SK-N-SH (cell line): Measurements from ENCODE around the gene RPS6KL1. TPM values are rescaled to one million over a fixed set of nuclear protein-coding genes. Genes with fewer than 3 reads are reported as not detected.

Source experiments
- CTCF ChIA-PET: fragments of 300-600, 350-600 bp; formaldehyde crosslinking; extraction: SDS; loops from one replicate; lab custom pipeline; 2021; lab: Yijun Ruan, JAX
- POLR2A ChIA-PET: fragments of 350-600 bp; sonication (Branson Sonifier 250); formaldehyde crosslinking; extraction: SDS; loops from one replicate; lab custom pipeline; 2020; ENCODE audit warnings: antibody characterized with exemption, inconsistent platforms; lab: Yijun Ruan, JAX
- DNase-seq: peaks from one replicate; pipeline ENCODE4 v3.0.0; 2012
- H2AFZ ChIP-seq: fragments of 200-600 bp; sonication (generic); 2 replicates; pipeline ENCODE4 v1.8.1; 2016; ENCODE audit warnings: antibody characterized with exemption, mild to moderate bottlenecking, low read depth
- H3F3A ChIP-seq: fragments of 200-600 bp; sonication (generic); replicated peaks from 2 replicates; pipeline ENCODE3; 2016; ENCODE audit warnings: antibody characterized with exemption, mild to moderate bottlenecking; ENCODE audit not compliant: insufficient read depth
- H3K27ac ChIP-seq, 2 experiments: fragments of 200-500 bp in 1 of 2; fragments of 200-600 bp in 1 of 2; sonication (Bioruptor generic) in 1 of 2; sonication (generic), shearing (Covaris generic) in 1 of 2; 2 replicates each; pipeline versions ENCODE4 v1.5.1 to v1.6.1; 2014 to 2016; ENCODE audit warnings: low read depth in 2 of 2, inconsistent platforms in 1 of 2, low read length in 1 of 2, mild to moderate bottlenecking in 1 of 2, mixed read lengths in 1 of 2
- H3K27me3 ChIP-seq: fragments of 200-600 bp; sonication (generic), shearing (Covaris generic); 2 replicates; pipeline ENCODE4 v1.6.1; 2016; ENCODE audit warnings: mixed run types; ENCODE audit not compliant: insufficient read depth
- H3K36me3 ChIP-seq, 2 experiments: fragments of 200-500 bp in 1 of 2; fragments of 200-600 bp in 1 of 2; sonication (Bioruptor generic) in 1 of 2; sonication (generic) in 1 of 2; replicated peaks in 1 of 2; 2 replicates each; pipeline versions ENCODE3 to v1.5.1; 2014 to 2016; ENCODE audit warnings: low read length in 1 of 2, mild to moderate bottlenecking in 1 of 2; ENCODE audit not compliant: insufficient read depth in 2 of 2, control insufficient read depth in 1 of 2
- H3K4me1 ChIP-seq, 2 experiments: fragments of 200-500 bp in 1 of 2; fragments of 200-600 bp in 1 of 2; sonication (Bioruptor generic) in 1 of 2; sonication (generic), shearing (Covaris generic) in 1 of 2; 2 replicates each; pipeline versions ENCODE4 v1.5.1 to v1.6.1; 2014 to 2016; ENCODE audit warnings: low read depth in 1 of 2, low read length in 1 of 2, mixed run types in 1 of 2; ENCODE audit not compliant: insufficient read depth in 2 of 2, control insufficient read depth in 1 of 2
- H3K4me2 ChIP-seq: fragments of 200-600 bp; sonication (generic), shearing (Covaris generic); 2 replicates; pipeline ENCODE4 v1.6.1; 2017; ENCODE audit warnings: mixed run types
- H3K4me3 ChIP-seq, 2 experiments: fragments of 200-500 bp in 1 of 2; fragments of 200-600 bp in 1 of 2; sonication (Bioruptor generic) in 1 of 2; sonication (generic), shearing (Covaris generic) in 1 of 2; 2 replicates each; pipeline versions ENCODE4 v1.5.1 to v1.8.1; 2014 to 2016; ENCODE audit warnings: low read depth in 2 of 2, inconsistent platforms in 1 of 2, low read length in 1 of 2, mild to moderate bottlenecking in 1 of 2, mixed read lengths in 1 of 2, moderate library complexity in 1 of 2
- H3K79me2 ChIP-seq: fragments of 200-600 bp; sonication (generic); 2 replicates; pipeline ENCODE4 v1.8.1; 2017; ENCODE audit warnings: mild to moderate bottlenecking; ENCODE audit not compliant: insufficient read depth
- H3K9ac ChIP-seq: fragments of 200-600 bp; sonication (generic); 2 replicates; pipeline ENCODE4 v1.6.1; 2017; ENCODE audit warnings: mixed run types
- H3K9me2 ChIP-seq: fragments of 200-600 bp; sonication (generic); 2 replicates; pipeline ENCODE4 v1.6.1; 2017; ENCODE audit warnings: mixed run types
- H3K9me3 ChIP-seq: fragments of 200-600 bp; sonication (generic); 2 replicates; pipeline ENCODE4 v1.6.1; 2017; ENCODE audit warnings: mixed run types, mild to moderate bottlenecking, moderate library complexity
- H4K20me1 ChIP-seq: fragments of 200-600 bp; sonication (generic); 2 replicates; pipeline ENCODE4 v1.6.1; 2017; ENCODE audit warnings: mild to moderate bottlenecking, mixed run types; ENCODE audit not compliant: insufficient read depth
- CHD2 ChIP-seq: fragments of 150-350 bp; IDR thresholded peaks from 2 replicates; pipeline ENCODE4 v1.6.1; 2018; ENCODE audit warnings: low read length; ENCODE audit not compliant: partially characterized antibody
- FOXM1 ChIP-seq: IDR thresholded peaks from 2 replicates; pipeline ENCODE4 v1.4.0; 2012; ENCODE audit warnings: low read depth, mild to moderate bottlenecking
- GABPA ChIP-seq: IDR thresholded peaks from 2 replicates; pipeline ENCODE4 v1.4.0; 2012; ENCODE audit warnings: low read depth, mild to moderate bottlenecking
- GATA2 ChIP-seq: sonication (generic); formaldehyde crosslinking; IDR thresholded peaks from 2 replicates; pipeline ENCODE4 v1.5.0; 2020; ENCODE audit warnings: mild to moderate bottlenecking, missing genetic modification reagents
- JUND ChIP-seq: IDR thresholded peaks from 2 replicates; pipeline ENCODE4 v1.4.0; 2012
- MXI1 ChIP-seq: IDR thresholded peaks from 2 replicates; pipeline ENCODE4 v1.6.1; 2012; ENCODE audit warnings: mild to moderate bottlenecking, low read depth, low read length, improper control_type of control experiment
- NFIC ChIP-seq: IDR thresholded peaks from 2 replicates; pipeline ENCODE4 v1.4.0; 2012; ENCODE audit warnings: borderline replicate concordance
- NRF1 ChIP-seq: IDR thresholded peaks from 2 replicates; pipeline ENCODE4 v1.6.1; 2012; ENCODE audit warnings: low read depth, mild to moderate bottlenecking, low read length
- POLR2AphosphoS5 ChIP-seq: IDR thresholded peaks from 2 replicates; pipeline ENCODE4 v1.6.1; 2012; ENCODE audit warnings: low read depth, low read length
- RAD21 ChIP-seq: IDR thresholded peaks from 2 replicates; pipeline ENCODE4 v1.6.1; 2012; ENCODE audit warnings: mild to moderate bottlenecking, low read length
- RXRA ChIP-seq: IDR thresholded peaks from 2 replicates; pipeline ENCODE4 v1.4.0; 2012; ENCODE audit warnings: low read depth, mild to moderate bottlenecking, borderline replicate concordance
- SIN3A ChIP-seq: IDR thresholded peaks from 2 replicates; pipeline ENCODE4 v1.6.1; 2012; ENCODE audit warnings: low read depth, mild to moderate bottlenecking, low read length, moderate library complexity, borderline replicate concordance
- TAF1 ChIP-seq: IDR thresholded peaks from 2 replicates; pipeline ENCODE4 v1.6.1; 2012; ENCODE audit warnings: low read depth, mild to moderate bottlenecking, low read length, moderate library complexity, borderline replicate concordance
- TCF12 ChIP-seq: IDR thresholded peaks from 2 replicates; pipeline ENCODE4 v1.4.0; 2012
- USF2 ChIP-seq: fragments of 150-350 bp; IDR thresholded peaks from 2 replicates; pipeline ENCODE4 v1.6.1; 2017; ENCODE audit warnings: antibody characterized with exemption, low read length, low read depth, borderline replicate concordance
- YY1 ChIP-seq: IDR thresholded peaks from 2 replicates; pipeline ENCODE4 v1.4.0; 2012; ENCODE audit warnings: low read depth, mild to moderate bottlenecking
- ZBTB33 ChIP-seq: IDR thresholded peaks from 2 replicates; pipeline ENCODE4 v1.4.0; 2012; ENCODE audit warnings: low read depth, borderline replicate concordance
- WGBS: methylation state at CpG from one replicate; pipeline ENCODE4 v1.1.6; 2017; ENCODE audit warnings: low lambda C conversion rate; 5-methylcytosine and 5-hydroxymethylcytosine counted together
- polyA plus RNA-seq, 3 experiments: library from polyadenylated mRNA; depleted of rRNA; stranded (reverse); fragments of >200 nt; gene quantifications; 2 replicates each; pipeline ENCODE4 v1.2.3, GENCODE V29; 2012
- TF ChIP-seq, protein P1 (sequence below): IDR thresholded peaks from 2 replicates; pipeline ENCODE4; 2012
- TF ChIP-seq, protein P2 (sequence below): IDR thresholded peaks from 2 replicates; pipeline ENCODE4 v1.4.0; 2012; ENCODE audit warnings: low read depth, borderline replicate concordance
- TF ChIP-seq, protein P3 (sequence below): fragments of 150-350 bp; IDR thresholded peaks from 2 replicates; pipeline ENCODE4 v1.6.1; 2016; ENCODE audit warnings: mild to moderate bottlenecking, low read depth, low read length

Gene RPS6KL1
- polyA plus RNA-seq, 1 of the 3 experiments (the other 2 are of a cell fraction): 2.5 TPM

- TF ChIP-seq SIN3A: no peak
- no peak for TF ChIP-seq TAF1
- no peak for TF ChIP-seq RAD21
- TF ChIP-seq, protein P1, sequence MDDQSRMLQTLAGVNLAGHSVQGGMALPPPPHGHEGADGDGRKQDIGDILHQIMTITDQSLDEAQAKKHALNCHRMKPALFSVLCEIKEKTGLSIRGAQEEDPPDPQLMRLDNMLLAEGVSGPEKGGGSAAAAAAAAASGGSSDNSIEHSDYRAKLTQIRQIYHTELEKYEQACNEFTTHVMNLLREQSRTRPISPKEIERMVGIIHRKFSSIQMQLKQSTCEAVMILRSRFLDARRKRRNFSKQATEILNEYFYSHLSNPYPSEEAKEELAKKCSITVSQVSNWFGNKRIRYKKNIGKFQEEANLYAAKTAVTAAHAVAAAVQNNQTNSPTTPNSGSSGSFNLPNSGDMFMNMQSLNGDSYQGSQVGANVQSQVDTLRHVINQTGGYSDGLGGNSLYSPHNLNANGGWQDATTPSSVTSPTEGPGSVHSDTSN: no peak
Measured at GRCh38 chr14:74864198-74864597, 58.9 kb downstream of the RPS6KL1 start (continued).

DNA sequence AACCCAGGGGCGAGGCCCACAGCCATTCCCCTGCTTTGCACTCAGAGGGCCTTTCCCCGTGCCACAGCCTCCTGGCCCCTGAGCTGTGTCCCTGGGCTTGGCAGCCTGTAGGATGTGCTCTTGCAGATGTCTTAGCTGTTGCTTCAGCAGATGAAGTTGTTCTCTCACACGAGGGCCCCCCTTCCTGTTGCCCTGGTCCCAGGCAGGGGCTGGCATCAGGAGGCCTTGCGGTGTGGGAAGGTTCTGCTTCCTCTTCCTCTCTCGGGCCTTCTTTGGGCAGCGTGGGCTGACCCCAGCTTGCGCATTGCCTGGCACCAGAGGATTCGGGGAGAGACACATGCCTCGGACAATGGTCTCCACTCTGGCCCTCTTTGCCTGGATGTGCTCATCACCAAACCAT, 59.8 kb downstream of the RPS6KL1 start:
- Histone ChIP-seq H3K4me1 (peaks cover 0 to 4% of the 10 kb centered on the region in 2 experiments; a peak in 1 of 4 replicates), H3K79me2 (no peaks in the 10 kb centered on the region), H3K9me3 (no peaks in the 10 kb centered on the region), H3K9me2 (no peaks in the 10 kb centered on the region), H3K36me3 (no peaks in the 10 kb centered on the region), H2AFZ (no peak overlapping the region), H3K4me3 (no peak overlapping the region), H3F3A (no peaks in the 10 kb centered on the region), H4K20me1 (no peaks in the 10 kb centered on the region), H3K9ac (no peak overlapping the region), H3K4me2 (no peak overlapping the region), H3K27me3 (no peaks in the 10 kb centered on the region), H3K27ac (no peak overlapping the region)
- 67% methylated on average over 3 of the region's 9 CpGs for WGBS
- TF ChIP-seq NRF1 (no peak), RXRA (no peak), MXI1 (no peak), GABPA (no peak), ZBTB33 (no peak), TAF1 (no peak), NFIC (no peak), TCF12 (no peak), RAD21 (no peak)
- no peak for DNase-seq
- ChIA-PET CTCF (interaction anchor here (0.7 to 20.8 kb wide), 7 partner anchors 10 to 225 kb away, joined by 3 to 537 read pairs (median 44); partner anchors contain the start of gene PROX2), POLR2A (interaction anchor here (0.9 kb wide), 1 partner anchor 42 kb away, joined by 3 read pairs; no protein-coding TSS in a partner anchor)

DNA sequence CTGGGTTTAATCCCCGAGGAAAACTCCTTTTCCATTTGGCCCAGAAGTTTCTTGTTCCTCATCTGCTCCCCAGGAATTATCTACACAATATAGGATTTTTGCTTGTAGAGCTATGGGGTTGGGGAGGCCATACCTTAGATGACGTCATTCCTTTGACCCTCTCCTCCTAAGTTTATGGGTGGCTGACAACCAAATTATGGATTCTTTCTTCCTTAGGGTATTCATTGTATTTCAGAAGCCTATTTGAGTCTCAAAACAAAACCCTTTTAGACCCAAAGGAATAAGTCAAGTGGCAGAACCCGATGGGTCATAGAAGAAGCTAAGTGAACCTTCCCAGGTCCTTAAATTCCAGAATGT, 61.3 kb downstream of the RPS6KL1 start:
- Histone ChIP-seq H3K4me1 (no peaks in the 10 kb centered on the region; a peak in 1 of 4 replicates), H3K4me2 (no peak overlapping the region), H3K36me3 (no peaks in the 10 kb centered on the region), H2AFZ (no peak overlapping the region), H3K27ac (no peak overlapping the region), H3K4me3 (no peak overlapping the region), H4K20me1 (no peaks in the 10 kb centered on the region), H3F3A (no peaks in the 10 kb centered on the region), H3K9me3 (no peaks in the 10 kb centered on the region), H3K9ac (no peak overlapping the region), H3K79me2 (no peaks in the 10 kb centered on the region), H3K27me3 (no peaks in the 10 kb centered on the region), H3K9me2 (no peaks in the 10 kb centered on the region)
- POLR2A ChIA-PET: interaction anchor here (1.0 to 1.9 kb wide), 4 partner anchors 21 to 46 kb away, joined by 3 to 8 read pairs (median 7); no protein-coding TSS in a partner anchor
- 68% methylated on average over 3 of the region's 3 CpGs for WGBS
- no peak for DNase-seq
- CTCF ChIA-PET: interaction anchor here (0.7 to 20.8 kb wide), 26 partner anchors 12 to 432 kb away, joined by 3 to 537 read pairs (median 6); partner anchors contain the start of genes ACYP1, DLST, NEK9 and PROX2
- no peak for TF ChIP-seq SIN3A
- TF ChIP-seq, protein P2, sequence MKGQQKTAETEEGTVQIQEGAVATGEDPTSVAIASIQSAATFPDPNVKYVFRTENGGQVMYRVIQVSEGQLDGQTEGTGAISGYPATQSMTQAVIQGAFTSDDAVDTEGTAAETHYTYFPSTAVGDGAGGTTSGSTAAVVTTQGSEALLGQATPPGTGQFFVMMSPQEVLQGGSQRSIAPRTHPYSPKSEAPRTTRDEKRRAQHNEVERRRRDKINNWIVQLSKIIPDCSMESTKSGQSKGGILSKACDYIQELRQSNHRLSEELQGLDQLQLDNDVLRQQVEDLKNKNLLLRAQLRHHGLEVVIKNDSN: no peak
- TF ChIP-seq FOXM1: no peak
- TF ChIP-seq TCF12: no peak
- TF ChIP-seq NRF1: no peak
- no peak for TF ChIP-seq YY1
- no peak for TF ChIP-seq GATA2 (CRISPR knock-in tag)
- TF ChIP-seq, protein P3, sequence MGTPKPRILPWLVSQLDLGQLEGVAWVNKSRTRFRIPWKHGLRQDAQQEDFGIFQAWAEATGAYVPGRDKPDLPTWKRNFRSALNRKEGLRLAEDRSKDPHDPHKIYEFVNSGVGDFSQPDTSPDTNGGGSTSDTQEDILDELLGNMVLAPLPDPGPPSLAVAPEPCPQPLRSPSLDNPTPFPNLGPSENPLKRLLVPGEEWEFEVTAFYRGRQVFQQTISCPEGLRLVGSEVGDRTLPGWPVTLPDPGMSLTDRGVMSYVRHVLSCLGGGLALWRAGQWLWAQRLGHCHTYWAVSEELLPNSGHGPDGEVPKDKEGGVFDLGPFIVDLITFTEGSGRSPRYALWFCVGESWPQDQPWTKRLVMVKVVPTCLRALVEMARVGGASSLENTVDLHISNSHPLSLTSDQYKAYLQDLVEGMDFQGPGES: no peak
- TF ChIP-seq CHD2: no peak
- TF ChIP-seq POLR2AphosphoS5: no peak
- TF ChIP-seq USF2: no peak
- no peak for TF ChIP-seq TAF1
- TF ChIP-seq JUND: no peak
